Gastroesophageal sphincter (tissue), 4 donors: ENCODE data around the gene NME7. TPM values are rescaled to one million over a fixed set of nuclear protein-coding genes. Genes with fewer than 3 reads are reported as not detected.

ENCODE experiments used
- ATAC-seq: fragments of 150-250 bp; one replicate; pipeline ENCODE4 v1.9.1; 2016; ENCODE audit warnings: mild to moderate bottlenecking, moderate library complexity
- H3K27ac ChIP-seq, 4 donors: fragments of 200-600 bp; sonication (generic) in 3 of 4; 1 replicate in 3 of 4; 2 replicates in 1 of 4; pipeline ENCODE4 v1.5.1; 2016 to 2019
- H3K27me3 ChIP-seq: fragments of 200-600 bp; sonication (generic); one replicate; pipeline ENCODE4 v1.5.1; 2019
- H3K36me3 ChIP-seq, 2 donors: fragments of 200-600 bp; sonication (generic); one replicate each; pipeline ENCODE4 v1.5.1; 2019; ENCODE audit warnings: control low read depth in 1 of 2
- H3K4me1 ChIP-seq, 3 donors: fragments of 200-600 bp; sonication (generic); 1 replicate in 2 of 3; 2 replicates in 1 of 3; pipeline ENCODE4 v1.5.1; 2016 to 2019; ENCODE audit warnings: control low read depth in 2 of 3
- H3K4me3 ChIP-seq, 2 donors: fragments of 200-600 bp; sonication (generic); one replicate each; pipeline ENCODE4 v1.5.1; 2019; ENCODE audit warnings: mild to moderate bottlenecking in 1 of 2, moderate library complexity in 1 of 2
- H3K9me3 ChIP-seq, 3 donors: fragments of 200-600 bp; sonication (generic); one replicate each; pipeline ENCODE4 v1.5.1; 2017 to 2019; ENCODE audit warnings: control low read depth in 2 of 3
- CTCF ChIP-seq, 4 experiments: fragments of 200-600 bp in 2 of 4; fragments of 450-650 bp in 2 of 4; sonication (generic) in 1 of 4; IDR thresholded peaks; one replicate each; pipeline ENCODE4 v1.5.1; 2017 to 2019; ENCODE audit warnings: antibody characterized with exemption in 4 of 4, mild to moderate bottlenecking in 2 of 4, moderate library complexity in 2 of 4
- EP300 ChIP-seq: sonication (generic); formaldehyde crosslinking; IDR thresholded peaks from one replicate; pipeline ENCODE4 v1.6.1; 2017; ENCODE audit warnings: antibody characterized with exemption, mild to moderate bottlenecking
- POLR2A ChIP-seq, 2 donors: fragments of 450-650 bp; IDR thresholded peaks; one replicate each; pipeline ENCODE4 v1.6.1; 2017; ENCODE audit warnings: antibody characterized with exemption in 2 of 2, mild to moderate bottlenecking in 2 of 2, moderate library complexity in 1 of 2
- POLR2AphosphoS5 ChIP-seq: sonication (generic); formaldehyde crosslinking; IDR thresholded peaks from one replicate; pipeline ENCODE4 v1.6.1; 2017; ENCODE audit warnings: antibody characterized with exemption
- WGBS, 2 donors: methylation state at CpG; one replicate each; pipeline ENCODE4 v1.1.5; 2018; ENCODE audit warnings: low coverage in 1 of 2; 5-methylcytosine and 5-hydroxymethylcytosine counted together
- total RNA-seq, 4 donors: library from RNA; depleted of rRNA; stranded (reverse); fragments of >200 nt; gene quantifications; one replicate each; pipeline ENCODE4 v1.1.0, GENCODE V29; 2016

NME7 gene
- total RNA-seq, 4 donors from 2014 or later = 10.6 to 24.7 (median 14.5) TPM

GRCh38 chr1:169312084-169312954 lies 55.3 kb downstream of the NME7 start:
- H3K27ac ChIP-seq = no peak overlapping the region
- no peak for ATAC-seq
- TF ChIP-seq EP300 = no peak
- TF ChIP-seq POLR2AphosphoS5 = no peak
- TF ChIP-seq POLR2A (IDR thresholded peaks at IDR 0.05) = no peak
- no peak for TF ChIP-seq CTCF (IDR thresholded peaks at IDR 0.05)
- H3K4me3 ChIP-seq = no peak overlapping the region
- H3K4me1 ChIP-seq = no peaks in the 10 kb centered on the region
- H3K36me3 ChIP-seq = peaks cover 0 to 18% of the 10 kb centered on the region in 2 donors
- H3K27me3 ChIP-seq = no peaks in the 10 kb centered on the region
- 89 to 100% methylated on average over 4 of the region's 5 CpGs for WGBS, 2 donors
- no peaks in the 10 kb centered on the region for H3K9me3 ChIP-seq

GRCh38 chr1:169309178-169310166 lies 58.1 kb downstream of the NME7 start:
- TF ChIP-seq POLR2A (IDR thresholded peaks at IDR 0.05) (no peak), EP300 (no peak), CTCF (IDR thresholded peaks at IDR 0.05) (no peak), POLR2AphosphoS5 (no peak)
- peaks cover 0 to 33% of the 10 kb centered on the region in 2 donors for H3K36me3 ChIP-seq
- WGBS, 2 donors = 80 to 85% methylated on average over 7 of the region's 7 CpGs
- H3K27me3 ChIP-seq = no peaks in the 10 kb centered on the region
- no peak overlapping the region for H3K27ac ChIP-seq
- no peaks in the 10 kb centered on the region for H3K9me3 ChIP-seq
- no peaks in the 10 kb centered on the region for H3K4me1 ChIP-seq
- no peak overlapping the region for H3K4me3 ChIP-seq
- no peak for ATAC-seq

GRCh38 chr1:169308313-169309039 lies 59.1 kb downstream of the NME7 start:
- Histone ChIP-seq H3K27ac (no peak overlapping the region), H3K4me3 (no peak overlapping the region), H3K4me1 (no peaks in the 10 kb centered on the region), H3K9me3 (no peaks in the 10 kb centered on the region), H3K36me3 (peaks cover 0 to 33% of the 10 kb centered on the region in 2 donors), H3K27me3 (no peaks in the 10 kb centered on the region)
- TF ChIP-seq CTCF (IDR thresholded peaks at IDR 0.05) = no peak
- no peak for TF ChIP-seq POLR2A (IDR thresholded peaks at IDR 0.05)
- TF ChIP-seq POLR2AphosphoS5 = no peak
- no peak for TF ChIP-seq EP300
- 92 to 93% methylated on average over 2 of the region's 2 CpGs for WGBS, 2 donors
- ATAC-seq = no peak

- no peaks in the 10 kb centered on the region for H3K9me3 ChIP-seq
- H3K4me1 ChIP-seq = no peaks in the 10 kb centered on the region
- TF ChIP-seq EP300 (no peak), POLR2AphosphoS5 (no peak), POLR2A (IDR thresholded peaks at IDR 0.05) (no peak), CTCF (IDR thresholded peaks at IDR 0.05) (no peak)
- WGBS, 2 donors = 87 to 89% methylated on average over 1 of the region's 1 CpG
- peaks cover 0 to 37% of the 10 kb centered on the region in 2 donors for H3K36me3 ChIP-seq
- no peak overlapping the region for H3K4me3 ChIP-seq
- no peak overlapping the region for H3K27ac ChIP-seq
- ATAC-seq = no peak
- no peaks in the 10 kb centered on the region for H3K27me3 ChIP-seq
These were observed 60.4 kb downstream of the NME7 start for GRCh38 chr1:169307176-169307575.
